ENCODE measurements around the gene BCKDHA. TPM values are rescaled to one million over a fixed set of nuclear protein-coding genes. Genes with fewer than 3 reads are reported as not detected.

BCKDHA gene
- total RNA-seq, 1 donor from 2014 or later = 51.0 TPM

DNA sequence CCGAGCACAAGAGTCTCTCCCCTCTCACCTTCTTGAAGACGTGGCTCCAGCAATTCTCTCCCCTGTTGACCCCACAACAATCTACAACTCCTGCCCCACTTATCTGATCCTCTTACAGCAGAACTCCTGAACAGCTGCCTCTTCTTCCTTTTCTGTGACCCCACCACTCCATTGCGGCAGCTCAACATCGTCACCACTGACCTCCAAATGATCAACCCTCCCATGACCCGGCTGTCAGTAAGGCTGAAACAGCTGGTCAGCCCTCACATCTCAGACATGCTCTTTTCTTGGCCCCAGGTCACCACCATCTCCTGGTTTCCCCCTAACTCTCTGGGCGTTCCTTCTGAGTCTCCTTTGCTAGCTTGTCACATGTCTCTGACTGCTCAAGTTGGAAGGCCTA is 2.3 kb upstream of the BCKDHA start:
- Histone ChIP-seq H3K27me3 (ENCODE audit: low read depth) (no peaks in the 10 kb centered on the region), H3K4me1 (peaks cover 48% of the 10 kb centered on the region), H3K4me3 (no peak overlapping the region), H3K27ac (replicated peaks) (no peak overlapping the region), H3K36me3 (peaks cover 24% of the 10 kb centered on the region), H3K9me3 (replicated peaks) (no peaks in the 10 kb centered on the region)
- no peak for DNase-seq
- intact Hi-C loops (cut with micrococcal nuclease) = no loop called here
- no peak for TF ChIP-seq CTCF (IDR thresholded peaks at IDR 0.05; ENCODE audit: borderline replicate concordance)

GRCh38 chr19:41398050-41398418 is 416 bp downstream of the BCKDHA start:
- H3K27me3 ChIP-seq (ENCODE audit: low read depth) = no peaks in the 10 kb centered on the region
- no peak for DNase-seq
- no peaks in the 10 kb centered on the region for H3K9me3 ChIP-seq (replicated peaks)
- intact Hi-C loops (cut with micrococcal nuclease) = no loop called here
- H3K4me3 ChIP-seq = peak overlapping the region; percentile 99
- peak overlapping the region; percentile 96 for H3K27ac ChIP-seq (replicated peaks)
- H3K4me1 ChIP-seq = peaks cover 68% of the 10 kb centered on the region
- H3K36me3 ChIP-seq = peaks cover 5% of the 10 kb centered on the region
- TF ChIP-seq CTCF (IDR thresholded peaks at IDR 0.05; ENCODE audit: borderline replicate concordance) = no peak

DNA sequence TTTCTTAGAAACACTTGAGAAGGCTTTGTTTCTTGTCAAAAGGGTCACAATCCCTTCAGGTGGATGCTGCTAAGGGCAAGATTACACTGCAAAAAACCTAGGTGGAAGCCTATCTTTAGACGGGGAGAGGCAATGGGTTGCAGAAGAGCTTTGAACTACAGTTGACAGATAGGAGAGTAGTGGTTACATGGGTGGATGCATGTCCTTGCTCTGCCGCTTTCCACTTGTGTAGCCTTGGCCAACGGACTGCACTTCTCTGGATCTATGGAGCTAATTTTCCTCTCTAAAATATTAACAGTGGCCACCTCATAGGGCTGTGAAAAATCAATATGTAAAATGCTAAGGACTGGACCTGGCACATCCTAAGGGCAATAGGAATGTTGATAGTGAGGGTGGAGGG is 980 bp downstream of the BCKDHA start:
- no peaks in the 10 kb centered on the region for H3K9me3 ChIP-seq (replicated peaks)
- H3K27me3 ChIP-seq (ENCODE audit: low read depth) = no peaks in the 10 kb centered on the region
- no peak for DNase-seq
- peak overlapping the region; percentile 96 for H3K27ac ChIP-seq (replicated peaks)
- peaks cover 74% of the 10 kb centered on the region for H3K4me1 ChIP-seq
- intact Hi-C loops (cut with micrococcal nuclease) = no loop called here
- peak overlapping the region; percentile 99 for H3K4me3 ChIP-seq
- TF ChIP-seq CTCF (IDR thresholded peaks at IDR 0.05; ENCODE audit: borderline replicate concordance) = no peak
- H3K36me3 ChIP-seq = peaks cover 5% of the 10 kb centered on the region

GRCh38 chr19:41399091-41399490 is 1.5 kb downstream of the BCKDHA start:
- Histone ChIP-seq H3K27me3 (ENCODE audit: low read depth) (no peaks in the 10 kb centered on the region), H3K36me3 (peaks cover 5% of the 10 kb centered on the region), H3K4me3 (peak overlapping the region; percentile 99), H3K4me1 (peaks cover 79% of the 10 kb centered on the region), H3K9me3 (replicated peaks) (no peaks in the 10 kb centered on the region), H3K27ac (replicated peaks) (peak overlapping the region; percentile 96)
- intact Hi-C loops (cut with micrococcal nuclease) = no loop called here
- DNase-seq = no peak
- no peak for TF ChIP-seq CTCF (IDR thresholded peaks at IDR 0.05; ENCODE audit: borderline replicate concordance)

- peaks cover 83% of the 10 kb centered on the region for H3K4me1 ChIP-seq
- intact Hi-C loops (cut with micrococcal nuclease) = no loop called here
- TF ChIP-seq CTCF (IDR thresholded peaks at IDR 0.05; ENCODE audit: borderline replicate concordance) = no peak
- no peak overlapping the region for H3K4me3 ChIP-seq
- H3K27me3 ChIP-seq (ENCODE audit: low read depth) = no peaks in the 10 kb centered on the region
- no peaks in the 10 kb centered on the region for H3K9me3 ChIP-seq (replicated peaks)
- H3K36me3 ChIP-seq = peaks cover 5% of the 10 kb centered on the region
- no peak for DNase-seq
- peak overlapping the region; percentile 96 for H3K27ac ChIP-seq (replicated peaks)
Observed at GRCh38 chr19:41399525-41399924, 1.9 kb downstream of the BCKDHA start.

- no peak overlapping the region for H3K4me3 ChIP-seq
- H3K4me1 ChIP-seq = peaks cover 93% of the 10 kb centered on the region
- H3K27me3 ChIP-seq (ENCODE audit: low read depth) = no peaks in the 10 kb centered on the region
- no peak for DNase-seq
- TF ChIP-seq CTCF (IDR thresholded peaks at IDR 0.05; ENCODE audit: borderline replicate concordance) = no peak
- intact Hi-C loops (cut with micrococcal nuclease) = no loop called here
- H3K9me3 ChIP-seq (replicated peaks) = no peaks in the 10 kb centered on the region
- H3K27ac ChIP-seq (replicated peaks) = peak overlapping the region; percentile 87
- H3K36me3 ChIP-seq = peaks cover 5% of the 10 kb centered on the region
Observed at GRCh38 chr19:41401483-41401882, 3.9 kb downstream of the BCKDHA start.
